ENCODE measurements around the gene CDKAL1. TPM values are rescaled to one million over a fixed set of nuclear protein-coding genes. Genes with fewer than 3 reads are reported as not detected.

CDKAL1 gene
- total RNA-seq, 5 donors from 2014 or later (not counting 1 experiment from before 2014, with no cell fraction given), result 18.8 to 29.9 (median 20.5) TPM

GRCh38 chr6:21118216-21118780 lies 584.0 kb downstream of the CDKAL1 start:
- Histone ChIP-seq H3K4me1 (ENCODE audit: control insufficient read depth in 1 of 2, extremely low read depth in 1 of 2, insufficient read depth in 2 of 2, low read length in 2 of 2) (no peaks in the 10 kb centered on the region), H3K27ac (ENCODE audit: low read length) (no peak overlapping the region), H3K27me3 (replicated peaks in 1 of 2; ENCODE audit: control insufficient read depth in 2 of 2, extremely low read depth in 1 of 2, insufficient read depth in 2 of 2, low read length in 1 of 2) (no peaks in the 10 kb centered on the region), H3K4me3 (ENCODE audit: control insufficient read depth in 1 of 2, extremely low read depth in 1 of 2, low read length in 1 of 2) (no peak overlapping the region), H3K36me3 (ENCODE audit: control insufficient read depth in 2 of 2, extremely low read depth in 1 of 2, insufficient read depth in 1 of 2, low read length in 1 of 2) (no peaks in the 10 kb centered on the region), H3K9me3 (no peaks in the 10 kb centered on the region)
- DNase-seq (no peak), ATAC-seq (replicated peaks in 1 of 4) (no peak)
- no CpG with 5 or more reads among the region's 5 CpGs for WGBS (ENCODE audit: insufficient coverage)
- ChIA-PET CTCF (no interaction called here), POLR2A (interaction anchor here in 1 of 2 donors (0.5 kb wide), 1 partner anchor 417 kb away, joined by 9 read pairs; no protein-coding TSS in a partner anchor)
- H3K4me3 Mint-ChIP-seq, result no peak overlapping the region
- no peak overlapping the region for H3K27ac Mint-ChIP-seq
- no peaks in the 10 kb centered on the region for H3K4me1 Mint-ChIP-seq
- H3K9me3 Mint-ChIP-seq, result no peaks in the 10 kb centered on the region
- H3K36me3 Mint-ChIP-seq, result peaks cover 13% of the 10 kb centered on the region
- H3K27me3 Mint-ChIP-seq, result no peaks in the 10 kb centered on the region

- H3K36me3 Mint-ChIP-seq, result peaks cover 36% of the 10 kb centered on the region
- H3K27ac ChIP-seq (ENCODE audit: low read length), result no peak overlapping the region
- no peak overlapping the region for H3K4me3 Mint-ChIP-seq
- 80% methylated on average over 1 of the region's 3 CpGs for WGBS (ENCODE audit: insufficient coverage)
- no peaks in the 10 kb centered on the region for H3K27me3 Mint-ChIP-seq
- ATAC-seq (replicated peaks in 1 of 4) (no peak), DNase-seq (no peak)
- ChIA-PET POLR2A (interaction anchor here in 1 of 2 donors (0.6 kb wide), 1 partner anchor 467 kb away, joined by 14 read pairs; no protein-coding TSS in a partner anchor), CTCF (no interaction called here)
- no peaks in the 10 kb centered on the region for H3K9me3 ChIP-seq
- no peaks in the 10 kb centered on the region for H3K4me1 Mint-ChIP-seq
- no peaks in the 10 kb centered on the region for H3K36me3 ChIP-seq (ENCODE audit: control insufficient read depth in 2 of 2, extremely low read depth in 1 of 2, insufficient read depth in 1 of 2, low read length in 1 of 2)
- no peaks in the 10 kb centered on the region for H3K27me3 ChIP-seq (replicated peaks in 1 of 2; ENCODE audit: control insufficient read depth in 2 of 2, extremely low read depth in 1 of 2, insufficient read depth in 2 of 2, low read length in 1 of 2)
- no peaks in the 10 kb centered on the region for H3K4me1 ChIP-seq (ENCODE audit: control insufficient read depth in 1 of 2, extremely low read depth in 1 of 2, insufficient read depth in 2 of 2, low read length in 2 of 2)
- no peaks in the 10 kb centered on the region for H3K9me3 Mint-ChIP-seq
- no peak overlapping the region for H3K4me3 ChIP-seq (ENCODE audit: control insufficient read depth in 1 of 2, extremely low read depth in 1 of 2, low read length in 1 of 2)
- H3K27ac Mint-ChIP-seq, result no peak overlapping the region
Observed at GRCh38 chr6:21121636-21122136, 587.4 kb downstream of the CDKAL1 start.

GRCh38 chr6:21123507-21124436 lies 589.5 kb downstream of the CDKAL1 start:
- Histone ChIP-seq H3K27me3 (replicated peaks in 1 of 2; ENCODE audit: control insufficient read depth in 2 of 2, extremely low read depth in 1 of 2, insufficient read depth in 2 of 2, low read length in 1 of 2) (no peaks in the 10 kb centered on the region), H3K9me3 (no peaks in the 10 kb centered on the region), H3K36me3 (ENCODE audit: control insufficient read depth in 2 of 2, extremely low read depth in 1 of 2, insufficient read depth in 1 of 2, low read length in 1 of 2) (no peaks in the 10 kb centered on the region), H3K4me1 (ENCODE audit: control insufficient read depth in 1 of 2, extremely low read depth in 1 of 2, insufficient read depth in 2 of 2, low read length in 2 of 2) (no peaks in the 10 kb centered on the region), H3K27ac (ENCODE audit: low read length) (no peak overlapping the region), H3K4me3 (ENCODE audit: control insufficient read depth in 1 of 2, extremely low read depth in 1 of 2, low read length in 1 of 2) (no peak overlapping the region)
- Mint-ChIP-seq H3K4me1 (no peaks in the 10 kb centered on the region), H3K4me3 (no peak overlapping the region), H3K27me3 (no peaks in the 10 kb centered on the region), H3K9me3 (no peaks in the 10 kb centered on the region), H3K27ac (no peak overlapping the region), H3K36me3 (peaks cover 29% of the 10 kb centered on the region)
- POLR2A ChIA-PET, result no interaction called here
- WGBS (ENCODE audit: insufficient coverage), result 78% methylated on average over 1 of the region's 4 CpGs
- CTCF ChIA-PET, result interaction anchor here in 1 of 2 donors (0.6 kb wide), 1 partner anchor 983 kb away, joined by 3 read pairs; no protein-coding TSS in a partner anchor
- ATAC-seq (replicated peaks in 1 of 4) (no peak), DNase-seq (no peak)

- H3K27ac ChIP-seq (ENCODE audit: low read length), result no peak overlapping the region
- no peak overlapping the region for H3K4me3 ChIP-seq (ENCODE audit: control insufficient read depth in 1 of 2, extremely low read depth in 1 of 2, low read length in 1 of 2)
- H3K4me1 ChIP-seq (ENCODE audit: control insufficient read depth in 1 of 2, extremely low read depth in 1 of 2, insufficient read depth in 2 of 2, low read length in 2 of 2), result no peaks in the 10 kb centered on the region
- no peaks in the 10 kb centered on the region for H3K27me3 Mint-ChIP-seq
- POLR2A ChIA-PET, result no interaction called here
- no peaks in the 10 kb centered on the region for H3K4me1 Mint-ChIP-seq
- H3K27ac Mint-ChIP-seq, result no peak overlapping the region
- ATAC-seq (replicated peaks in 1 of 4) (no peak), DNase-seq (no peak)
- H3K4me3 Mint-ChIP-seq, result no peak overlapping the region
- H3K36me3 Mint-ChIP-seq, result peaks cover 27% of the 10 kb centered on the region
- no peaks in the 10 kb centered on the region for H3K9me3 ChIP-seq
- H3K36me3 ChIP-seq (ENCODE audit: control insufficient read depth in 2 of 2, extremely low read depth in 1 of 2, insufficient read depth in 1 of 2, low read length in 1 of 2), result no peaks in the 10 kb centered on the region
- CTCF ChIA-PET, result no interaction called here
- H3K27me3 ChIP-seq (replicated peaks in 1 of 2; ENCODE audit: control insufficient read depth in 2 of 2, extremely low read depth in 1 of 2, insufficient read depth in 2 of 2, low read length in 1 of 2), result no peaks in the 10 kb centered on the region
- no peaks in the 10 kb centered on the region for H3K9me3 Mint-ChIP-seq
Observed at GRCh38 chr6:21128601-21129000, 594.3 kb downstream of the CDKAL1 start.

- no peak overlapping the region for H3K4me3 ChIP-seq (ENCODE audit: control insufficient read depth in 1 of 2, extremely low read depth in 1 of 2, low read length in 1 of 2)
- Mint-ChIP-seq H3K36me3 (peaks cover 16% of the 10 kb centered on the region), H3K4me3 (no peak overlapping the region), H3K27ac (no peak overlapping the region), H3K9me3 (no peaks in the 10 kb centered on the region), H3K4me1 (no peaks in the 10 kb centered on the region), H3K27me3 (no peaks in the 10 kb centered on the region)
- no peaks in the 10 kb centered on the region for H3K4me1 ChIP-seq (ENCODE audit: control insufficient read depth in 1 of 2, extremely low read depth in 1 of 2, insufficient read depth in 2 of 2, low read length in 2 of 2)
- no peaks in the 10 kb centered on the region for H3K27me3 ChIP-seq (replicated peaks in 1 of 2; ENCODE audit: control insufficient read depth in 2 of 2, extremely low read depth in 1 of 2, insufficient read depth in 2 of 2, low read length in 1 of 2)
- no peak for DNase-seq
- H3K27ac ChIP-seq (ENCODE audit: low read length), result no peak overlapping the region
- ChIA-PET CTCF (interaction anchor here in 1 of 2 donors (0.6 kb wide), 1 partner anchor 836 kb away, joined by 3 read pairs; no protein-coding TSS in a partner anchor), POLR2A (no interaction called here)
- H3K9me3 ChIP-seq, result no peaks in the 10 kb centered on the region
- ATAC-seq (replicated peaks in 1 of 4), result no peak
- no peaks in the 10 kb centered on the region for H3K36me3 ChIP-seq (ENCODE audit: control insufficient read depth in 2 of 2, extremely low read depth in 1 of 2, insufficient read depth in 1 of 2, low read length in 1 of 2)
- WGBS (ENCODE audit: insufficient coverage), result no CpG with 5 or more reads among the region's 3 CpGs
Observed at GRCh38 chr6:21131406-21131805, 597.1 kb downstream of the CDKAL1 start.

- H3K9me3 ChIP-seq, result no peaks in the 10 kb centered on the region
- WGBS (ENCODE audit: insufficient coverage), result no CpG with 5 or more reads among the region's 1 CpG
- no peak overlapping the region for H3K4me3 ChIP-seq (ENCODE audit: control insufficient read depth in 1 of 2, extremely low read depth in 1 of 2, low read length in 1 of 2)
- H3K36me3 ChIP-seq (ENCODE audit: control insufficient read depth in 2 of 2, extremely low read depth in 1 of 2, insufficient read depth in 1 of 2, low read length in 1 of 2), result no peaks in the 10 kb centered on the region
- H3K4me1 ChIP-seq (ENCODE audit: control insufficient read depth in 1 of 2, extremely low read depth in 1 of 2, insufficient read depth in 2 of 2, low read length in 2 of 2), result no peaks in the 10 kb centered on the region
- no peak overlapping the region for H3K27ac Mint-ChIP-seq
- peaks cover 15% of the 10 kb centered on the region for H3K36me3 Mint-ChIP-seq
- H3K4me1 Mint-ChIP-seq, result no peaks in the 10 kb centered on the region
- H3K27me3 ChIP-seq (replicated peaks in 1 of 2; ENCODE audit: control insufficient read depth in 2 of 2, extremely low read depth in 1 of 2, insufficient read depth in 2 of 2, low read length in 1 of 2), result no peaks in the 10 kb centered on the region
- DNase-seq (no peak), ATAC-seq (replicated peaks in 1 of 4) (no peak)
- ChIA-PET POLR2A (no interaction called here), CTCF (interaction anchor here in 1 of 2 donors (0.6 kb wide), 1 partner anchor 235 kb away, joined by 4 read pairs; no protein-coding TSS in a partner anchor)
- no peaks in the 10 kb centered on the region for H3K27me3 Mint-ChIP-seq
- H3K9me3 Mint-ChIP-seq, result no peaks in the 10 kb centered on the region
- H3K4me3 Mint-ChIP-seq, result no peak overlapping the region
- no peak overlapping the region for H3K27ac ChIP-seq (ENCODE audit: low read length)
Observed at GRCh38 chr6:21132446-21132845, 598.2 kb downstream of the CDKAL1 start.

Measured in T-cell (primary cell).